NCI-H226 (cell line): Measurements from ENCODE around the gene KRTAP21-2.
"Not testable (repeated sequence)": the region's sequence is repeated elsewhere in the genome, so short reads cannot be mapped to it uniquely, and the experiment has no call there.

ENCODE experiments used
- DNase-seq: peaks from one replicate; pipeline ENCODE4 v3.0.0-alpha.2; 2015

KRTAP21-2 gene

GRCh38 chr21:30747159-30747558, at the start of gene KRTAP21-2:
Gene KRTAP21-2, minus strand, starts transcription at chr21:30747259. Its CDS starts 57 bp downstream, at chr21:30747202.
- DNase-seq = no peak

GRCh38 chr21:30793581-30794314, 46.7 kb upstream of the KRTAP21-2 start:
- DNase-seq = no peak

- DNase-seq = no peak
Measured at GRCh38 chr21:30779249-30779648, 32.2 kb upstream of the KRTAP21-2 start.

- no peak for DNase-seq
Measured at GRCh38 chr21:30769724-30770431, 22.8 kb upstream of the KRTAP21-2 start.

GRCh38 chr21:30760776-30761175, 13.7 kb upstream of the KRTAP21-2 start:
- no peak for DNase-seq

- no peak for DNase-seq
Measured at GRCh38 chr21:30758306-30758705, 11.2 kb upstream of the KRTAP21-2 start.

- not testable (repeated sequence) for DNase-seq
Measured at GRCh38 chr21:30755328-30755727, 8.3 kb upstream of the KRTAP21-2 start, which contains the start of gene KRTAP21-1. Gene KRTAP21-1, minus strand, starts transcription at chr21:30755428. Its CDS starts 50 bp downstream, at chr21:30755378.

- no peak for DNase-seq
Measured at GRCh38 chr21:30740462-30740861, 6.6 kb downstream of the KRTAP21-2 start.

- DNase-seq = no peak
Measured at GRCh38 chr21:30733026-30733425, 14.0 kb downstream of the KRTAP21-2 start.

- DNase-seq = no peak
Measured at GRCh38 chr21:30726726-30727125, 20.3 kb downstream of the KRTAP21-2 start.

- DNase-seq = peak; percentile 32
Measured at GRCh38 chr21:30719401-30719800, 27.7 kb downstream of the KRTAP21-2 start.

GRCh38 chr21:30718239-30718909, 28.7 kb downstream of the KRTAP21-2 start, which contains the start of gene KRTAP21-3:
Gene KRTAP21-3, minus strand, starts transcription at chr21:30718777. Its CDS starts 18 bp downstream, at chr21:30718759.
- peak; percentile 79 for DNase-seq

- DNase-seq = peak; percentile 22
Measured at GRCh38 chr21:30717105-30717504, 30.0 kb downstream of the KRTAP21-2 start.

- no peak for DNase-seq
Measured at GRCh38 chr21:30714946-30715345, 32.1 kb downstream of the KRTAP21-2 start.

- DNase-seq = no peak
Measured at GRCh38 chr21:30714456-30714855, 32.6 kb downstream of the KRTAP21-2 start.

GRCh38 chr21:30713766-30714165, 33.3 kb downstream of the KRTAP21-2 start:
- DNase-seq = no peak

- no peak for DNase-seq
Measured at GRCh38 chr21:30710499-30710898, 36.6 kb downstream of the KRTAP21-2 start.

GRCh38 chr21:30707409-30707808, 39.6 kb downstream of the KRTAP21-2 start:
- no peak for DNase-seq
